GM13977 (cell line): ENCODE measurements around the gene KCTD5.

Experiments
- DNase-seq: peaks from one replicate; pipeline ENCODE4 v3.0.0; 2012; ENCODE audit warnings: low spot score
- in situ Hi-C: fragments of 300-500 bp; cut with MboI; formaldehyde crosslinking; loops from one replicate; pipeline ENCODE4 v1.12.0; 2022; ENCODE audit warnings: low sequenced_read_pairs, low pct_unique_long_range_greater_than_20kb, mixed read lengths, inconsistent platforms; ENCODE audit not compliant: unreplicated experiment
- TF ChIP-seq, protein P1 (sequence below): IDR thresholded peaks from 2 replicates; pipeline ENCODE4 v1.5.1; 2012; ENCODE audit warnings: mild to moderate bottlenecking, control low read depth; ENCODE audit not compliant: insufficient read depth; ENCODE audit errors: extremely low read depth, missing control alignments

The KCTD5 gene

DNA sequence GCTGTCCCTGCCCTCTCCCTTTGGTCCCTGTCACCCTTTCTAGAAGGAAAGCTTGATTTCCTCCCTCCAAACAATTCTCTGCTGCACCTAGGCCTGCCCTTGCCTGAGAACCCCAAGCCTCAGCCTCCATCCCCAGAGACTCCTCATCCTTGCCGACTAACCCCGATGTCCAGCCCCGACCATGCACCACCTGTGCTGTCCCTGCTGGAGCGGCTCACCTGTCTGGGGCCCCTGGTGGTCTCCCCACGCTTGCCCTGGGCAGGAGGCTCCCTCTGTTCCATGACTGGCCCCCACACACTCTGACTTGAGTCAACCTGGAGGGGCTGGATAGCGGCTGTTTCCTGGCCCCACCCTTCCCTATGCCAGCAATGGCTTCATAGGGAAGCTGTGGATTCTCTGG lies 58.2 kb downstream of the KCTD5 start:
- in situ Hi-C loops: no loop called here
- no peak for DNase-seq
- TF ChIP-seq, protein P1, sequence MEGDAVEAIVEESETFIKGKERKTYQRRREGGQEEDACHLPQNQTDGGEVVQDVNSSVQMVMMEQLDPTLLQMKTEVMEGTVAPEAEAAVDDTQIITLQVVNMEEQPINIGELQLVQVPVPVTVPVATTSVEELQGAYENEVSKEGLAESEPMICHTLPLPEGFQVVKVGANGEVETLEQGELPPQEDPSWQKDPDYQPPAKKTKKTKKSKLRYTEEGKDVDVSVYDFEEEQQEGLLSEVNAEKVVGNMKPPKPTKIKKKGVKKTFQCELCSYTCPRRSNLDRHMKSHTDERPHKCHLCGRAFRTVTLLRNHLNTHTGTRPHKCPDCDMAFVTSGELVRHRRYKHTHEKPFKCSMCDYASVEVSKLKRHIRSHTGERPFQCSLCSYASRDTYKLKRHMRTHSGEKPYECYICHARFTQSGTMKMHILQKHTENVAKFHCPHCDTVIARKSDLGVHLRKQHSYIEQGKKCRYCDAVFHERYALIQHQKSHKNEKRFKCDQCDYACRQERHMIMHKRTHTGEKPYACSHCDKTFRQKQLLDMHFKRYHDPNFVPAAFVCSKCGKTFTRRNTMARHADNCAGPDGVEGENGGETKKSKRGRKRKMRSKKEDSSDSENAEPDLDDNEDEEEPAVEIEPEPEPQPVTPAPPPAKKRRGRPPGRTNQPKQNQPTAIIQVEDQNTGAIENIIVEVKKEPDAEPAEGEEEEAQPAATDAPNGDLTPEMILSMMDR: no peak

DNA sequence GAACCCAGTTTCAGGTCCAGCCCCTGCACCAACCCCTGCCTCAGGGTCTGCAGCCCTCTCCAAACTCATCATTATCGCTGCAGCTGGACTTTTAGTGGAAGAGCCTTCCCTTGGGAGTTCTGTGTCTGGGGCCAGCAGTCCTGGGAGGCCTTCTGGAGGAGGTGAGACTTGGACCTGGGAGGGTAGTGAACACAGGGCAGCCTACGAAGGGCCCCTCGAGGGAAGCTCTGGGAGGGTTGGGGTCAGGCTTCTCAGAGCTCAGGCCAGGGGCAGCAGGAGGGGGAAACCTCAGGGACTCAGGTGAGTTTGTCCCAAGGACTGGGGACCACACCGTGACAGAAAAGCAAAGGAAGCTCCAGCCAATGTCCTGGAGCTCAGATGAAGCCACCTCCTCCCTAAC lies 58.8 kb downstream of the KCTD5 start:
- DNase-seq: no peak
- in situ Hi-C loops: no loop called here
- TF ChIP-seq, protein P1: no peak

DNA sequence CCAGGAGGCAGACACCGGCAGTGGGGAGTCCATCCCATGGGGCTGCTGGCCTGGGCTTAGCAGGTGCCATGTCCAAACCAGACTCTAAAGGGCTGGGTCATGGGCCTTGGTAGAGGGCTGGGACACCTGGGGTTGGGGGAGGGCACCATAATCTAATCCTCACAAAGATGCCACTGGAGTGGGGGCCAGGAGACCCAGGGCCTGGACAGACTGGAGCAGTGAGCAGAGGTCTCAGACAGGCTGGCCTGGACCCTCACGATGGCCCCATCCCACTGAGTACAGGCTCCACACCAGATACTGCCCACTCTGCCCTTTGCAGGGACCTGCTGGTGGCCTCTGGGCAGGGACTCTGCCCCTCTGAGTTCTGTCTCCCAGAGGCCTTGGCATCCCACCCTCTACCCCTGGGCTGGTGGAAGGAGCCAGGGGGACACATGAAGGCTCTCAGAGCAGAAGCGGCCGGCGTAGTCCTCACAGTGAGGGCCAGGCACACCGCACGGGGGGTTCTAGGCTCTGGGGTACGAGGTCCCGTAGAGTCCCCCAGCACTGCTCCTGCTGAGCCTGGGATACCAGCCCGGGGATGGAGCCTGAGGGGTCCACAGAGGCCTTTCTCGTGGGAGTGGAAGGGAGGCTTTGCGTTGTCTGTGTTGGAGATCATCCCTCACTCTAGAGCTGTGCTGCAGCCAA lies 60.1 kb downstream of the KCTD5 start:
- DNase-seq: no peak
- TF ChIP-seq, protein P1: no peak
- in situ Hi-C loops: no loop called here

DNA sequence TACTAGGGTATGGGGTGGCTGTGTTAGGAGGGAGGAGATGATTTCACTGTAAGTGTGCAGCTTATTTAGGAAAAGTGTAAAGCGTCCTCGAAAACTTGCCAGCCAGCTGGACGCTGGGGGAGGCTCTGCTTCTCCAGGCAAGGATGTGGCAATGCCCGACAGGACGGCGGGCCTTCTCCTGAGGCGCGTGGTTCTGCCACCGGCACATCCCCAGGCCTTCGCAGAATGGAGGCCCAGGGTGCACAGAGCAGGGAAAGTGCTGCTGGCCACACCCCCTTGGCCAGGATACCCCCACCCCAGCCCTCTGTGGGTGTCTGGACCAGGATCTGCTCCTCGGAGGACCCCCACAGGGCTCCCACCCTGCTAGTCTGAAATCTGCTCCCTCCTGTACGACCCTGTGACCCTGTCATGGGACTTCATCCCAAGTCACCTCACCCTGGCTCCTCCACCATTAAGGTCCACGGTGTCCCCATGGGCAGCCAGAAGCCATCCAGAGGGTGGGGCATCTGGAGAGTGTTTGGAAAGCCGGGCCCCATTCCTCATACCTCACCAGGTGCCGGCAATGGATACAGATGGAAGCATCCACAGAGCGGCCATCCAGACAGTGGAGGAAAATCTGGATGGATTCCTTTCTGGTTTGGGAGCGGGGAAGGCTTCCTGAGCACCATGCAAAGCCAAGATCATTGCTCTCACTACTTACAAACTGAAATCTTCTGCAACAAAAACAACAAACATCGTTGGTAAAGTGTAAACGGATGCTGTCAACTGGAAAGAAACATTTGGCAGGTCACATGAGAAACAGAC lies 60.9 kb downstream of the KCTD5 start:
- no peak for DNase-seq
- TF ChIP-seq, protein P1: no peak
- in situ Hi-C loops: no loop called here

DNA sequence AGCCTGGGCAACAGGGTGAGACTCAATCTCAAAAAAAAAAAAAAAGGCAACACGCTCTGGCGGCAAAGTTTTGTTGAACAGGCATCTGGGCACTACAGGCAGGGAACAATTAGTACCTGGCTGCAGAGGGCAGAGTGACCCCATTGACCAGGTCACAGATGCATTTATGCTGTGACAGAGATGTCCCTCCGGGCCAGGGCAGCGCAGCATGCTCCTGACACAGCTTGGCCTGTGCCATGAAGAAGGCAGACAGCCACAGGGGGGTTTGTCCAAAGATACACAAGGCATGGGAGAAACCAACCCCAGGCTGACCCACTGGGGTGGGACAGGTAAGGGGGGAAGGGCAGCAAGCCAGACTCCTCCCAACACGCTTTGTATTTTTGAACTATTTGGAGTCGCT lies 62.4 kb downstream of the KCTD5 start:
- in situ Hi-C loops: no loop called here
- TF ChIP-seq, protein P1: no peak

DNA sequence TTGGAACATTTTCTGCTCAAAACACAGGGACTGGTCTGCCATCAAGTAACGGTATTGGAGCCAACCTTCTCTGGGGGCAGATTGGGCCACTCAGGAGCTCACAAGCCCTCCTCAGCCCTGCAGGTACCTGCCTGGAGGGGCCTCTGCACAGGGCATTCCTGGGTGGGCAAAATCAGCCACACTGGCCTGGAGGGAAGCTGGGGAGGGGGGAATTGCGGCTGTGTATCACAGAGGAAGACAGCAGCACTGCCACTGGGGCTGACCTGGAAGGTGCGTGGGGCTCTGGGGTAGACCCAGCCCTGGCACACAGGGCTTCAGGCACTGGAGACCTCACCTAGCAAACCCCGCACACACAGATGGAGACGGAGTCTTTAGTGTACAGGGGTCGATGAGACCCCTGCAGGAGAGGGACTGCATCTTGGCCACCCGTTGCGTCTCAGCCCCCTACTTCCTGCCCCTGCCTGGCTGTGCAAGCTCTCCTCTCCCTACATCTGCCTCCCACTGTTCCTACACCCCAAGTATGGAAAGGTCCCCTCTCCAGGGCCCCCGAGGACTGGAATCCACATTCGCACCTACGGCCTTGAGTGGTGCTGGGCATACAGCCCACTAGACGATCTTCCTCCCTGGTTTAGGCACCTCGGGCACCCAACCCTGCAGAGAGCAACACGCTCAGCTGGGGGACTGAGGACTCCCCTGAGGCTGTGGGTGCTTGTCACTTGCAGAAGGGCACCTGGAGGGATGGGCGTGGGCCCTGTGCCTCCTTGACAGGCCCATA lies 63.0 kb downstream of the KCTD5 start:
- no peak for DNase-seq
- in situ Hi-C loops: no loop called here
- TF ChIP-seq, protein P1: no peak

More for the DNA sequence above, 62.4 kb downstream of the KCTD5 start:
- DNase-seq: no peak
